Bronchus fibroblast of lung (primary cell): ENCODE results near the gene MYBPH. TPM values are rescaled to one million over a fixed set of nuclear protein-coding genes. Genes with fewer than 3 reads are reported as not detected.

Experiments
- total RNA-seq: library from RNA; depleted of rRNA; stranded (reverse); fragments of >200 nt; gene quantifications from 2 replicates; pipeline ENCODE4 v1.2.3, GENCODE V29; 2015

The MYBPH gene, protein sequence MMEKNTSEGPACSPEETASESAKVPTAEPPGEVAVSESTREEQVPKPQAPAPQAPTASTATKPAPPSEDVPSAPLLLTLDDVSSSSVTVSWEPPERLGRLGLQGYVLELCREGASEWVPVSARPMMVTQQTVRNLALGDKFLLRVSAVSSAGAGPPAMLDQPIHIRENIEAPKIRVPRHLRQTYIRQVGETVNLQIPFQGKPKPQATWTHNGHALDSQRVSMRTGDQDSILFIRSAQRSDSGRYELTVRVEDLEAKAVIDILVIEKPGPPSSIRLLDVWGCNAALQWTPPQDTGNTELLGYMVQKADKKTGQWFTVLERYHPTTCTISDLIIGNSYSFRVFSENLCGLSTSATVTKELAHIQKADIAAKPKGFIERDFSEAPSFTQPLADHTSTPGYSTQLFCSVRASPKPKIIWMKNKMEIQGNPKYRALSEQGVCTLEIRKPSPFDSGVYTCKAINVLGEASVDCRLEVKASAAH
- total RNA-seq = not detected in 2 replicates

DNA sequence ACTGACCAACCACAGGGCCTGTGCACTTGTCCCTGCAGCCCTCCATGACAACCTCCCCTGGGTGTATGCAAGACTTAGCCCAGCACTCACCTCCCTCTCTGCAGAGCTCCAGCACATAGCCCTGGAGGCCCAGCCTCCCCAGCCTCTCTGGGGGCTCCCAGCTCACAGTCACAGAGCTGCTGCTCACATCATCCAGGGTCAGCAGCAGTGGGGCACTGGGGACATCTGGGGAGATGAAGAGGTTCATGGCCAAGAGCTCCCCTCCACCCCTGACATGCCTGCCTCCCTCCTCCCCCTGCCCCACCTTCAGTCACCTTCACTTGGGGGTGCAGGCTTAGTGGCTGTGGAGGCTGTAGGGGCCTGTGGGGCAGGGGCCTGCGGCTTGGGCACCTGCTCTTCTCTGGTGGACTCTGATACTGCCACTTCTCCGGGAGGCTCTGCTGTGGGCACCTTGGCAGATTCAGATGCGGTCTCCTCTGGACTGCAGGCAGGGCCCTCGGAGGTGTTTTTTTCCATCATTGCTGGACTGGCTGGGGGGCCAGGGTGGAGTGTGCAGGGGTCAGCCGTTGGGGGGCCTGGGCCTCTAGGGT, at the start of gene MYBPH:
Gene MYBPH, minus strand, starts transcription at position 590 of the 590 bp plus-strand sequence. Its CDS starts 71 bp downstream, at position 519.

GRCh38 chr1:203186446-203187303, 11.0 kb upstream of the MYBPH start, which contains the start of gene CHI3L1:
TSS of gene CHI3L1 (minus strand) at chr1:203186704. CDS start at chr1:203186623, 81 bp downstream.

DNA sequence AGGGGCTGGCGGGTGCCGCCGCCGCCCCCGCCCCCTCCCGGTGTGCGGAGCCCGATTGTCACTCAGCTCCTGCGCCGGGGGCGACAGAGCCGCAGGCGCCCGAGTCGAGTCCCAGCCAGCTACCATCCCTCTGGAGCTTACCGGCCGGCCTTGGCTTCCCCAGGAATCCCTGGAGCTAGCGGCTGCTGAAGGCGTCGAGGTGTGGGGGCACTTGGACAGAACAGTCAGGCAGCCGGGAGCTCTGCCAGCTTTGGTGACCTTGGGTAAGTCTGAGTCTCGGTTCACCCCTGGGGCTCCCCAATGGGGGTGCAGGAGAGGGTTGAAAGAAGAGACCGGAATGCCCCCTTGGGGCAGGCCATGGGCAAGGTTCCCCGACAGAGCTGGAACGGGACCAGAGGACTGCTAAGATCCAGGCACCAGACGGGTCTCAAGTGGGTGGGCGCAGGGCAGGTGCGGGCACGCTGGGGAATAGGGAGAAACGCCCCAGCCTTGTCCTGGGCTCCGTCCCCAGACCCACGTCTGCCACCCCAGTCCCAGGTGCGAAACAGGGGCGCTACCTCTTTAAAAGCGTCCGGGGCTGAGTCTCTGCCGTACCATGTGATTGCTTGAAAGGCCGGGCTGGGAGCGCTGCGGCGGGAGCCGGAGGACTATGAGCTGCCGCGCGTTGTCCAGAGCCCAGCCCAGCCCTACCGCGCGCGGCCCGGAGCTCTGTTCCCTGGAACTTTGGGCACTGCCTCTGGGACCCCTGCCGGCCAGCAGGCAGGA, 47.8 kb downstream of the MYBPH start, which contains the start of gene ADORA1:
Gene ADORA1, plus strand, starts transcription at position 61 of the 765 bp plus-strand sequence. CDS start 1,116 bp downstream, outside the sequence.

Other genes with a start within 250 kb of the MYBPH start
- 22.4 TPM in 2 replicates for gene KLHL12, start 248.6 kb downstream of the MYBPH start, total RNA-seq
- gene ADIPOR1, start 217.5 kb downstream of the MYBPH start, total RNA-seq = 61.1 and 65.1 TPM in 2 replicates
- gene CYB5R1, start 208.6 kb downstream of the MYBPH start, total RNA-seq = 21.0 and 27.5 TPM in 2 replicates
- gene TMEM183A, start 168.5 kb downstream of the MYBPH start, total RNA-seq = 52.0 and 61.7 TPM in 2 replicates
- 0.89 and 1.7 TPM in 2 replicates for gene PPFIA4, start 149.3 kb downstream of the MYBPH start, total RNA-seq
- gene MYOG, start 89.8 kb downstream of the MYBPH start, total RNA-seq = under 0.01 TPM in 1 of 2 replicates, not detected in the other
- under 0.01 and 0.45 TPM in 2 replicates for gene ADORA1, start 48.1 kb downstream of the MYBPH start, total RNA-seq
- 0.50 and 0.59 TPM in 2 replicates for gene CHI3L1, start 10.9 kb upstream of the MYBPH start, total RNA-seq
- gene CHIT1, start 53.8 kb upstream of the MYBPH start, total RNA-seq = not detected in 2 replicates
- gene BTG2, start 129.7 kb upstream of the MYBPH start, total RNA-seq = 5.5 and 7.1 TPM in 2 replicates
- 2.2 TPM in 2 replicates for gene FMOD, start 175.3 kb upstream of the MYBPH start, total RNA-seq